RPMI7951 (cell line): ENCODE results near the gene THSD4. TPM values are rescaled to one million over a fixed set of nuclear protein-coding genes. Genes with fewer than 3 reads are reported as not detected.
A peak's percentile ranks its signal among the peaks of the same experiment; 100 is the strongest.
"Not testable (repeated sequence)": the region's sequence is repeated elsewhere in the genome, so short reads cannot be mapped to it uniquely, and the experiment has no call there.

Experiments
- DNase-seq: peaks from one replicate; pipeline ENCODE4 v3.0.0-alpha.2; 2012; ENCODE audit warnings: low read depth
- total RNA-seq: library from RNA; depleted of rRNA; stranded (reverse); fragments of >200 nt; shearing (Covaris generic); gene quantifications from 2 replicates; pipeline ENCODE4 v1.2.3, GENCODE V29; 2014

Gene THSD4
- total RNA-seq, 1 experiment from 2014 or later: 25.2 TPM

- DNase-seq: no peak
These were observed 34.6 kb downstream of the THSD4 start for GRCh38 chr15:71149646-71150557.

GRCh38 chr15:71151081-71151480, 35.8 kb downstream of the THSD4 start:
- DNase-seq: peak; percentile 89

GRCh38 chr15:71152542-71152941, 37.3 kb downstream of the THSD4 start:
- peak; percentile 60 for DNase-seq

GRCh38 chr15:71153823-71154524, 38.7 kb downstream of the THSD4 start:
- DNase-seq: peak; percentile 67

GRCh38 chr15:71154607-71155200, 39.4 kb downstream of the THSD4 start:
- DNase-seq: peak; percentile 80

GRCh38 chr15:71155534-71155933, 40.3 kb downstream of the THSD4 start:
- DNase-seq: no peak

- DNase-seq: no peak
These were observed 45.7 kb downstream of the THSD4 start for GRCh38 chr15:71160976-71161375.

- no peak for DNase-seq
These were observed 47.0 kb downstream of the THSD4 start for GRCh38 chr15:71162309-71162708.

GRCh38 chr15:71164606-71165005, 49.3 kb downstream of the THSD4 start:
- not testable (repeated sequence) for DNase-seq

- no peak for DNase-seq
These were observed 52.3 kb downstream of the THSD4 start for GRCh38 chr15:71167445-71168165.

- no peak for DNase-seq
These were observed 53.0 kb downstream of the THSD4 start for GRCh38 chr15:71168166-71168834.

GRCh38 chr15:71170163-71170562, 54.9 kb downstream of the THSD4 start:
- no peak for DNase-seq

GRCh38 chr15:71171195-71171594, 55.9 kb downstream of the THSD4 start:
- DNase-seq: no peak

- DNase-seq: not testable (repeated sequence)
These were observed 59.1 kb downstream of the THSD4 start for GRCh38 chr15:71174360-71174759.

- no peak for DNase-seq
These were observed 65.9 kb downstream of the THSD4 start for GRCh38 chr15:71180986-71181853.

- no peak for DNase-seq
These were observed 67.3 kb downstream of the THSD4 start for GRCh38 chr15:71182522-71182921.

GRCh38 chr15:71183063-71183462, 67.8 kb downstream of the THSD4 start:
- DNase-seq: no peak

- no peak for DNase-seq
These were observed 70.4 kb downstream of the THSD4 start for GRCh38 chr15:71185706-71186105.

- peak; percentile 45 for DNase-seq
These were observed 71.0 kb downstream of the THSD4 start for GRCh38 chr15:71186267-71186666.

- no peak for DNase-seq
These were observed 71.8 kb downstream of the THSD4 start for GRCh38 chr15:71187078-71187477.
